GM23338 (cell line): ENCODE measurements around the gene CALML5. TPM values are rescaled to one million over a fixed set of nuclear protein-coding genes. Genes with fewer than 3 reads are reported as not detected.
A peak's percentile ranks its signal among the peaks of the same experiment; 100 is the strongest.

Experiments
- ATAC-seq: fragments of 200-7000 bp; cut with Tn5 transposase; 3 replicates; pipeline ENCODE4 v1.9.1; 2020
- DNase-seq: peaks from one replicate; pipeline ENCODE4 v3.0.0-alpha.2; 2015; ENCODE audit warnings: low spot score
- H2AFZ ChIP-seq: fragments of 200-600 bp; sonication (generic); 2 replicates; pipeline ENCODE4 v1.8.0; 2016; ENCODE audit warnings: antibody characterized with exemption, mild to moderate bottlenecking, moderate library complexity
- H3F3A ChIP-seq: fragments of 200-600 bp; sonication (generic); replicated peaks from 2 replicates; pipeline ENCODE4 v1.8.0; 2017; ENCODE audit warnings: antibody characterized with exemption, mixed run types, low read depth
- H3K27ac ChIP-seq: fragments of 200-600 bp; sonication (generic); 2 replicates; pipeline ENCODE4 v1.6.1; 2016; ENCODE audit warnings: low read depth
- H3K27me3 ChIP-seq: fragments of 200-600 bp; sonication (generic); 2 replicates; pipeline ENCODE4 v1.8.0; 2016; ENCODE audit warnings: mild to moderate bottlenecking, mixed run types, moderate library complexity; ENCODE audit not compliant: insufficient read depth
- H3K36me3 ChIP-seq: fragments of 200-600 bp; sonication (generic); 2 replicates; pipeline ENCODE4 v1.8.0; 2016; ENCODE audit warnings: mild to moderate bottlenecking; ENCODE audit not compliant: insufficient read depth
- H3K4me1 ChIP-seq: fragments of 200-600 bp; sonication (generic); 2 replicates; pipeline ENCODE4 v1.8.0; 2016; ENCODE audit warnings: mild to moderate bottlenecking, moderate library complexity; ENCODE audit not compliant: insufficient read depth
- H3K4me2 ChIP-seq: fragments of 200-600 bp; sonication (generic); 2 replicates; pipeline ENCODE4 v1.7.1; 2017; ENCODE audit warnings: mixed run types
- H3K4me3 ChIP-seq: fragments of 200-600 bp; sonication (generic); 2 replicates; pipeline ENCODE4 v1.6.1; 2016; ENCODE audit warnings: mixed run types
- H3K79me2 ChIP-seq: fragments of 200-600 bp; sonication (generic); replicated peaks from 2 replicates; pipeline ENCODE4 v1.8.0; 2017; ENCODE audit warnings: mild to moderate bottlenecking; ENCODE audit not compliant: insufficient read depth
- H3K9me2 ChIP-seq: fragments of 200-600 bp; sonication (generic); 2 replicates; pipeline ENCODE4 v1.8.0; 2017; ENCODE audit not compliant: insufficient read depth
- H4K20me1 ChIP-seq: fragments of 200-600 bp; sonication (generic); replicated peaks from 2 replicates; pipeline ENCODE4 v1.8.0; 2017; ENCODE audit warnings: mild to moderate bottlenecking; ENCODE audit not compliant: insufficient read depth
- H3K27ac Mint-ChIP-seq: 2 replicates; pipeline ENCODE4 v1.8.0; 2020; ENCODE audit warnings: inconsistent platforms, mild to moderate bottlenecking, moderate library complexity, mixed read lengths
- H3K27me3 Mint-ChIP-seq: 3 replicates; pipeline ENCODE4 v1.8.0; 2022; ENCODE audit warnings: low read depth, mild to moderate bottlenecking, moderate library complexity, mixed read lengths, inconsistent platforms; ENCODE audit not compliant: insufficient read depth, poor library complexity
- H3K36me3 Mint-ChIP-seq: 3 replicates; pipeline ENCODE4 v1.8.0; 2021; ENCODE audit warnings: low read depth, mild to moderate bottlenecking, inconsistent platforms, moderate library complexity, mixed read lengths
- H3K4me1 Mint-ChIP-seq: 3 replicates; pipeline ENCODE4 v1.8.0; 2020; ENCODE audit warnings: mild to moderate bottlenecking, inconsistent platforms, mixed read lengths
- H3K4me3 Mint-ChIP-seq: 3 replicates; pipeline ENCODE4 v1.8.0; 2021; ENCODE audit warnings: moderate library complexity, mild to moderate bottlenecking, inconsistent platforms, mixed read lengths
- H3K9me3 Mint-ChIP-seq: 3 replicates; pipeline ENCODE4 v1.8.0; 2020; ENCODE audit warnings: moderate library complexity, mild to moderate bottlenecking, inconsistent platforms, mixed read lengths
- CREB1 ChIP-seq: fragments of 250-450 bp; sonication (Bioruptor Pico); IDR thresholded peaks from 2 replicates; pipeline ENCODE4 v1.5.0; 2020; ENCODE audit warnings: low read depth, mild to moderate bottlenecking, moderate library complexity
- ETS1 ChIP-seq: IDR thresholded peaks from 2 replicates; pipeline ENCODE4 v1.6.1; 2016; ENCODE audit warnings: antibody characterized with exemption
- EZH2 ChIP-seq: fragments of 200-600 bp; sonication (generic); IDR thresholded peaks from one replicate; pipeline ENCODE4 v1.8.0; 2017; ENCODE audit warnings: antibody characterized with exemption, mild to moderate bottlenecking, low read depth; ENCODE audit not compliant: unreplicated experiment
- EZH2phosphoT487 ChIP-seq: fragments of 200-600 bp; sonication (generic); IDR thresholded peaks from one replicate; pipeline ENCODE4 v1.8.1; 2018; ENCODE audit warnings: antibody characterized with exemption; ENCODE audit not compliant: unreplicated experiment
- NANOG ChIP-seq: IDR thresholded peaks from 2 replicates; pipeline ENCODE4 v1.6.1; 2016; ENCODE audit warnings: antibody characterized with exemption, borderline replicate concordance
- REST ChIP-seq: IDR thresholded peaks from one replicate; pipeline ENCODE4 v1.6.1; 2018; ENCODE audit warnings: antibody characterized with exemption; ENCODE audit not compliant: unreplicated experiment
- STAT1 ChIP-seq: IDR thresholded peaks from one replicate; pipeline ENCODE4 v1.6.1; 2016; ENCODE audit warnings: antibody characterized with exemption; ENCODE audit not compliant: unreplicated experiment
- ZNF114 ChIP-seq: fragments of 250-450 bp; sonication (Bioruptor Pico); IDR thresholded peaks from 2 replicates; pipeline ENCODE4 v1.5.0; 2020; ENCODE audit warnings: mild to moderate bottlenecking, moderate library complexity
- ZNF462 ChIP-seq: fragments of 250-450 bp; sonication (Bioruptor Pico); IDR thresholded peaks from 2 replicates; pipeline ENCODE4 v1.5.0; 2020; ENCODE audit warnings: mild to moderate bottlenecking, moderate library complexity
- polyA plus RNA-seq: library from polyadenylated mRNA; unstranded; fragments of >200 nt; fragmentation: Nextera tagmentation; extraction: Ambion mirVana; gene quantifications from 2 replicates; pipeline ENCODE4 v1.2.1, GENCODE V29; 2016
- total RNA-seq: library from RNA; depleted of rRNA; stranded (reverse); fragments of >200 nt; shearing (Covaris generic); gene quantifications from 2 replicates; pipeline ENCODE4 v1.2.3, GENCODE V29; 2014

Gene CALML5
- total and polyA plus RNA-seq, 2 experiments from 2014 or later = 0.40 TPM; not detected in 1

- no peak for TF ChIP-seq REST
- no peak for TF ChIP-seq EZH2phosphoT487
- no peak for TF ChIP-seq EZH2
- TF ChIP-seq ETS1 = no peak
- TF ChIP-seq CREB1 = no peak
- no peak for TF ChIP-seq NANOG
These were observed 45.5 kb downstream of the CALML5 start (continued) for GRCh38 chr10:5453749-5454489.

GRCh38 chr10:5450605-5451384 lies 48.6 kb downstream of the CALML5 start:
- H2AFZ ChIP-seq = no peak overlapping the region
- Mint-ChIP-seq H3K9me3 (no peaks in the 10 kb centered on the region), H3K27me3 (no peaks in the 10 kb centered on the region), H3K4me3 (no peak overlapping the region), H3K36me3 (peaks cover 40% of the 10 kb centered on the region), H3K27ac (no peak overlapping the region; the same call in 1 of the 2 replicates), H3K4me1 (peaks cover 28% of the 10 kb centered on the region; the same call in 2 of the 3 replicates)
- no peaks in the 10 kb centered on the region for H3K27me3 ChIP-seq
- TF ChIP-seq STAT1 = no peak
- TF ChIP-seq ZNF462 (CRISPR knock-in tag) = no peak
- no peak for TF ChIP-seq ETS1
- no peak for TF ChIP-seq EZH2
- TF ChIP-seq NANOG = no peak
- TF ChIP-seq ZNF114 (CRISPR knock-in tag) = no peak
- H3F3A ChIP-seq = no peaks in the 10 kb centered on the region
- H3K36me3 ChIP-seq = peaks cover 38% of the 10 kb centered on the region
- H3K9me2 ChIP-seq = no peaks in the 10 kb centered on the region
- DNase-seq (no peak), ATAC-seq (no peak)
- no peak overlapping the region; the same call in 1 of the 2 replicates for H3K4me2 ChIP-seq
- H3K27ac ChIP-seq = 0 out of 2 replicates have a peak overlapping the region, but pooled peaks have one; percentile 9
- H3K4me1 ChIP-seq = peaks cover 36% of the 10 kb centered on the region
- H4K20me1 ChIP-seq = no peaks in the 10 kb centered on the region; the same call in 1 of the 2 replicates
- H3K79me2 ChIP-seq = peaks cover 55% of the 10 kb centered on the region
- H3K4me3 ChIP-seq = no peak overlapping the region
